Uterus (tissue), 2 donors: ENCODE measurements around the gene SCN10A.

Source experiments
- POLR2A ChIP-seq, 2 donors: fragments of 450-650 bp; IDR thresholded peaks; one replicate each; pipeline ENCODE4 v1.6.1; 2016; ENCODE audit warnings: antibody characterized with exemption in 2 of 2, mild to moderate bottlenecking in 1 of 2, moderate library complexity in 1 of 2
- TF ChIP-seq, protein P1 (sequence below), 4 experiments: fragments of 200-600 bp in 2 of 4; fragments of 450-650 bp in 2 of 4; sonication (generic) in 2 of 4; IDR thresholded peaks; one replicate each; pipeline ENCODE4 v1.5.1; 2016 to 2019; ENCODE audit warnings: antibody characterized with exemption in 4 of 4, mild to moderate bottlenecking in 2 of 4, moderate library complexity in 1 of 4

DNA sequence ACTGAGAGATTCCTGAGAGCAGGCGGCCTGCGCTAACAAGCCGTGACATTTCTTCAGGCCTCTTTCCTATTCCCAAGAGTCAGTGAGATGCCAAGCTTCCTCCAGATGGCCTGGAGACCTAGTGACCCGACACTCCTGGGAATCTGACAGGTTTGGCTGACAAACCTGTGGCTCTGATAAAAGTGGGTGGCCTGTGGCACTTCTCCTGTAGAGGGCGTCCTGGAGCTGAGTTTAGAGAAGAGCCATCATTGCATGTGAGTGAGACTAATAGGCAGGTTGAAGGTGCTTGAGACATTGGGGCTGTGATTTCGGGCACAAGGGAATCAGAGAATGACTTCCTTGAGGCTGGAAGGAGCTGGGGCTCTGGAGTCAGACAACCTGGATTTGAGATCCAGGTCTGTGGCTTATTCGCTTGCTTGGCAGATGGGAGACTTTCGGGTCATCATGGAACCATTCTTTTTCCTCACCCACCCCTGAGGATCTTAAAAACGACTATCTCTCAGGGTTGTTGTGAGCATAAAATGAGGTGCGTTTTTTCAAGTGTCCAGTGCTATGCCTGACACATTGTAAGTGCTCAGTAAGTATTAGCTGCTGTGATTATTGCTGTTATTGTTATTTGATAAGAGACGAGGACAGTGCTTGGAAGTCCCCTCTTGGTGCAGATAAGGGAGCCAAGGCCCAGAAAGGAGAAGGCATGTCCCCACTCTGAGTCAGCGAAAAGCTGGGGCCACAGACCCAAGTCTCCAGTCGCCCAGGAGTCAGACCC, 77.2 kb downstream of the SCN10A start:
- TF ChIP-seq, protein P1, sequence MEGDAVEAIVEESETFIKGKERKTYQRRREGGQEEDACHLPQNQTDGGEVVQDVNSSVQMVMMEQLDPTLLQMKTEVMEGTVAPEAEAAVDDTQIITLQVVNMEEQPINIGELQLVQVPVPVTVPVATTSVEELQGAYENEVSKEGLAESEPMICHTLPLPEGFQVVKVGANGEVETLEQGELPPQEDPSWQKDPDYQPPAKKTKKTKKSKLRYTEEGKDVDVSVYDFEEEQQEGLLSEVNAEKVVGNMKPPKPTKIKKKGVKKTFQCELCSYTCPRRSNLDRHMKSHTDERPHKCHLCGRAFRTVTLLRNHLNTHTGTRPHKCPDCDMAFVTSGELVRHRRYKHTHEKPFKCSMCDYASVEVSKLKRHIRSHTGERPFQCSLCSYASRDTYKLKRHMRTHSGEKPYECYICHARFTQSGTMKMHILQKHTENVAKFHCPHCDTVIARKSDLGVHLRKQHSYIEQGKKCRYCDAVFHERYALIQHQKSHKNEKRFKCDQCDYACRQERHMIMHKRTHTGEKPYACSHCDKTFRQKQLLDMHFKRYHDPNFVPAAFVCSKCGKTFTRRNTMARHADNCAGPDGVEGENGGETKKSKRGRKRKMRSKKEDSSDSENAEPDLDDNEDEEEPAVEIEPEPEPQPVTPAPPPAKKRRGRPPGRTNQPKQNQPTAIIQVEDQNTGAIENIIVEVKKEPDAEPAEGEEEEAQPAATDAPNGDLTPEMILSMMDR (IDR thresholded peaks at IDR 0.05), result no peak
- TF ChIP-seq POLR2A (IDR thresholded peaks at IDR 0.05), result no peak
